ENCODE measurements around the gene DOCK1. TPM values are rescaled to one million over a fixed set of nuclear protein-coding genes. Genes with fewer than 3 reads are reported as not detected.

The DOCK1 gene
- total RNA-seq, 1 donor from 2014 or later, result 52.7 TPM

DNA sequence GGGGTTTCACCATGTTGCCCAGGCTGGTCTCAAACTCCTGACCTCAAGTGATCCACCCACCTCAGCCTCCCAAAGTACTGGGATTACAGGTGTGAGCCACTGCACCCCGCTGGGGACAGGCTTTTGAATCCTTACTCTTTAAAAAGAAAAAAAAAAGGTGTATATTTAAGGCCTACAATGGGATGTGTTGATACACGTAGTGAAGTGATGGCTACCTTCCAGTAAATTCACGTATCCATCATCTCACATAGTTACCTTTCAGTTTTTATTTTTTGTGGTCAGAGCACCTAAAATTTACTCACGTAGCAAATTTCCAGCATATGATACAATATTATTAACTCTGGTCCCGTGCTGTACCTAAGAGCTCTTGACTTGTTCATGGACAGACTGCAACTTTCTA is 410.7 kb downstream of the DOCK1 start:
- H3K9me3 ChIP-seq (ENCODE audit: control insufficient read depth in 3 of 3, low read length in 3 of 3), result no peaks in the 10 kb centered on the region
- H3K9ac ChIP-seq (ENCODE audit: low read depth in 1 of 3, low read length in 3 of 3), result no peak overlapping the region
- H3K27ac ChIP-seq (ENCODE audit: low read depth, low read length), result no peak overlapping the region
- H3K27me3 ChIP-seq (ENCODE audit: control insufficient read depth in 3 of 3, insufficient read depth in 3 of 3, low read length in 3 of 3), result no peaks in the 10 kb centered on the region
- H3K36me3 ChIP-seq (ENCODE audit: control insufficient read depth in 3 of 3, insufficient read depth in 3 of 3, low read length in 3 of 3), result no peaks in the 10 kb centered on the region
- H3K4me1 ChIP-seq (ENCODE audit: control insufficient read depth in 3 of 3, insufficient read depth in 3 of 3, low read length in 3 of 3), result peaks cover 0 to 3% (median 3%) of the 10 kb centered on the region in 3 donors
- H3K4me3 ChIP-seq (ENCODE audit: low read length in 3 of 3), result no peak overlapping the region

DNA sequence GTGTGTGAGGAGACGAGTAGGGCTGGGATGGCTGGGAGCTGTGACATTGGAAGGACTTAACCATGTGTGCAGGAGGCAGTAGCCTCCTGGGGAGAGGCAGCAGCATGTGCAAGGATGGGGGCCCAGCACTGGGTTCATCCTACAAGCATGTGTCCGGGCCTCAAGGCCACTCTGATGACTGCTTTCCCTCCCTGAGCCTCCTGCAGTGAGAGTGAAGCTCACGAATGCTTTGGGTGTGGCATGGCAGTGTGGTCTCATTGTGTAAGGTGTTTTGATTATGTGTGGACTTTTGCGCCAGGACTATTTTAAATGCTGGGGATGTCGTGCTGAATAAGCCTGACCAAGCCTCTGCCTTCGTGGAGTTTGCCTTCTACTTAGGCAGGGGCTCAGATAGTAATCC is 413.2 kb downstream of the DOCK1 start:
- no peak overlapping the region for H3K27ac ChIP-seq (ENCODE audit: low read depth, low read length)
- H3K9me3 ChIP-seq (ENCODE audit: control insufficient read depth in 3 of 3, low read length in 3 of 3), result no peaks in the 10 kb centered on the region
- H3K27me3 ChIP-seq (ENCODE audit: control insufficient read depth in 3 of 3, insufficient read depth in 3 of 3, low read length in 3 of 3), result no peaks in the 10 kb centered on the region
- peaks cover 0 to 3% (median 0%) of the 10 kb centered on the region in 3 donors for H3K4me1 ChIP-seq (ENCODE audit: control insufficient read depth in 3 of 3, insufficient read depth in 3 of 3, low read length in 3 of 3)
- H3K9ac ChIP-seq (ENCODE audit: low read depth in 1 of 3, low read length in 3 of 3), result no peak overlapping the region
- H3K4me3 ChIP-seq (ENCODE audit: low read length in 3 of 3), result no peak overlapping the region
- H3K36me3 ChIP-seq (ENCODE audit: control insufficient read depth in 3 of 3, insufficient read depth in 3 of 3, low read length in 3 of 3), result no peaks in the 10 kb centered on the region

DNA sequence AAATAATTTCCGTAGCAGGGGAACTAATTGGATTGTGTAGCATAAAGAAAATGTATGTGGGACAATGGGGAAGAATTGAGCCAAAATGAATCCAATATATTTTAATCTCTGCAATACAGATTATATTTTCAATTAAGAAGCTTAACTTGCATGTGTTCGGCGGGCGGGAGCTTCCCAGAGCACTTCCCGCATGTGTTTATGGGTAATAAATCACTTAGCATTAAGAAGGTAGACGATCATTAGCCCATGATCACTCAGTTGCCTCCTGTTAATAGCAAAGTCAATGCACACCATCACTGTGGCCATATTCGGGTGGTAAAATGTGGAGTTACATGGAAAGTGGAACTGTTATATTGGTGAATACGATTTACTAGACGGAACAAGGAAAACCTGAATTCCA is 414.0 kb downstream of the DOCK1 start:
- H3K9me3 ChIP-seq (ENCODE audit: control insufficient read depth in 3 of 3, low read length in 3 of 3), result no peaks in the 10 kb centered on the region
- H3K27ac ChIP-seq (ENCODE audit: low read depth, low read length), result no peak overlapping the region
- H3K27me3 ChIP-seq (ENCODE audit: control insufficient read depth in 3 of 3, insufficient read depth in 3 of 3, low read length in 3 of 3), result no peaks in the 10 kb centered on the region
- no peak overlapping the region for H3K9ac ChIP-seq (ENCODE audit: low read depth in 1 of 3, low read length in 3 of 3)
- H3K36me3 ChIP-seq (ENCODE audit: control insufficient read depth in 3 of 3, insufficient read depth in 3 of 3, low read length in 3 of 3), result no peaks in the 10 kb centered on the region
- no peaks in the 10 kb centered on the region for H3K4me1 ChIP-seq (ENCODE audit: control insufficient read depth in 3 of 3, insufficient read depth in 3 of 3, low read length in 3 of 3)
- H3K4me3 ChIP-seq (ENCODE audit: low read length in 3 of 3), result no peak overlapping the region

DNA sequence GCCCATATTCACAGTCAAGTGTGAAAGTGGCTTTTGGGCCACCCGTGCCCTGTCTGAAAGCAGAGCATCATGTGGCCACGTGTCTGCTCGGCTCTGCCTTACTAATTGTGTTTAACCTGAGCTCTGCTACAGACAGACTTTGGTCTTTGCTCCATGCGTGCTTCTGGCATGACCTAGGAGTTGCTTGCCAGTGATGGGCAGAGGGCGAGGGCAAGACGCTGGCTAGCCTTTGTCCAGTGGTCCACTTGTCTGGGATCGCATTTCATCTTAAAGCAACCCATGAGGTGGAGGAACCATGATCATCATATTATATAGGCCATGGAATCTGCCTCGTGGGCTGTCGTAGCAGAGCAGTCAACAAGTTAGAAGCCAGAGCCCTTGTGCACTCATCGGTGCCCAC is 414.5 kb downstream of the DOCK1 start:
- H3K27ac ChIP-seq (ENCODE audit: low read depth, low read length), result no peak overlapping the region
- no peak overlapping the region for H3K9ac ChIP-seq (ENCODE audit: low read depth in 1 of 3, low read length in 3 of 3)
- no peaks in the 10 kb centered on the region for H3K27me3 ChIP-seq (ENCODE audit: control insufficient read depth in 3 of 3, insufficient read depth in 3 of 3, low read length in 3 of 3)
- no peaks in the 10 kb centered on the region for H3K36me3 ChIP-seq (ENCODE audit: control insufficient read depth in 3 of 3, insufficient read depth in 3 of 3, low read length in 3 of 3)
- no peak overlapping the region for H3K4me3 ChIP-seq (ENCODE audit: low read length in 3 of 3)
- H3K4me1 ChIP-seq (ENCODE audit: control insufficient read depth in 3 of 3, insufficient read depth in 3 of 3, low read length in 3 of 3), result no peaks in the 10 kb centered on the region
- no peaks in the 10 kb centered on the region for H3K9me3 ChIP-seq (ENCODE audit: control insufficient read depth in 3 of 3, low read length in 3 of 3)

DNA sequence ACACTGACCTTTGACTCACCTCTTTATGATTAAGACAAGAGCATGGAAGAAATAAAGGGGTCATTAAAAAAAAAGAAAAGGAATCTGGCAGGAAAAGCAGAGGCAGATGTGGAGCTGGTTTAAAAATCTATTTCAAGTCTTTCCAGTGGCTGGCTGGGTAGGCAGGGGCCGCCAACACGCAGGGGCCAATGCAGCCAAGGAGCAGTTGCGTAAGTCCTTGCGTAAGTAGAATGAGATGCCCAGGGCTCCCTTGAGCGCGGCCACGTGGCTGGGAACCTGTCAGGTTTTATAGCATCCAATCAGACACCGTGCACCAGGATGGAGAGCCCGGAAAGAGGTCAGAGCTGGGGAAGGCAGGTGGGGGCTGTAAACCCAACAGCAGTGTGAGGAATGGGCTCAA is 414.9 kb downstream of the DOCK1 start:
- Histone ChIP-seq H3K9ac (ENCODE audit: low read depth in 1 of 3, low read length in 3 of 3) (no peak overlapping the region), H3K27ac (ENCODE audit: low read depth, low read length) (no peak overlapping the region), H3K36me3 (ENCODE audit: control insufficient read depth in 3 of 3, insufficient read depth in 3 of 3, low read length in 3 of 3) (no peaks in the 10 kb centered on the region), H3K9me3 (ENCODE audit: control insufficient read depth in 3 of 3, low read length in 3 of 3) (no peaks in the 10 kb centered on the region), H3K27me3 (ENCODE audit: control insufficient read depth in 3 of 3, insufficient read depth in 3 of 3, low read length in 3 of 3) (no peaks in the 10 kb centered on the region), H3K4me1 (ENCODE audit: control insufficient read depth in 3 of 3, insufficient read depth in 3 of 3, low read length in 3 of 3) (no peaks in the 10 kb centered on the region), H3K4me3 (ENCODE audit: low read length in 3 of 3) (no peak overlapping the region)

DNA sequence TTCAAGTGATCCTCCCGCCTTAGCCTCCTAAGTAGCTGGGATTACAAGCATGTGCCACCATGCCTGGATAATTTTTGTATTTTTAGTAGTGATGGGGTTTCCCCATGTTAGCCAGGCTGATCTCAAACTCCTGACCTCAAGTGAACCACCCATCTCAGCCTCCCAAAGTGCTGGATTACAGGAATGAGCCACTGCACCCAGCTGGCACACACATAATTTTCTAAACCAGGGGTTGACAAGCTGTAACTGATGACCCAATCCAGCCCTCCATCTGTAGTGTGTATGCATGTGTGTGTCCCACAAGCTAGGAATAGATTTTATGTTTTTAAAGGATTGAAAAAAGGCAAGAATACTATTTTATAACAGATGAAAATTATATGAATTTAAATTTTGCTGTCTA is 417.1 kb downstream of the DOCK1 start:
- Histone ChIP-seq H3K27me3 (ENCODE audit: control insufficient read depth in 3 of 3, insufficient read depth in 3 of 3, low read length in 3 of 3) (no peaks in the 10 kb centered on the region), H3K9ac (ENCODE audit: low read depth in 1 of 3, low read length in 3 of 3) (no peak overlapping the region)

DNA sequence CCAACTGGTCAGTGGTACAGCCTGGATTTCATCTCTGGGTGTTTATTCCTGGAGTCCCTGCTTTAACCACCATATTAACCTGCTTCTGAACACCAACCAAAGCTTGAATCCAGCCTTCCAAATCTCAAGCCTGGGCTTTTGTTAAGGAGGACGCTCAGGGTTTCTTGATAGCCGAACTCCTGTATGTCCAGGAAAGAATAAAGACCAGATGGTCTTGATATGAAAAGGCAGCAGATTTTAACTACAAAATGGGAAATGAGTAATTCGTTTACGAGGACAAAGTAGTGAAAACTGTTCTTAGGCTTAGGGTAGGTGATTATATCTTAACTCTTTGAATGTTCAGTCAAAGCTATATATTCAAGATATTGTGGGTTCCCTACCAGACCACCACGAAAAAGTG is 420.3 kb downstream of the DOCK1 start:
- H3K4me1 ChIP-seq (ENCODE audit: control insufficient read depth in 3 of 3, insufficient read depth in 3 of 3, low read length in 3 of 3), result no peaks in the 10 kb centered on the region
- no peak overlapping the region for H3K27ac ChIP-seq (ENCODE audit: low read depth, low read length)
- peaks cover 0 to 4% (median 0%) of the 10 kb centered on the region in 3 donors for H3K27me3 ChIP-seq (ENCODE audit: control insufficient read depth in 3 of 3, insufficient read depth in 3 of 3, low read length in 3 of 3)
- H3K36me3 ChIP-seq (ENCODE audit: control insufficient read depth in 3 of 3, insufficient read depth in 3 of 3, low read length in 3 of 3), result no peaks in the 10 kb centered on the region
- H3K4me3 ChIP-seq (ENCODE audit: low read length in 3 of 3), result no peak overlapping the region
- H3K9ac ChIP-seq (ENCODE audit: low read depth in 1 of 3, low read length in 3 of 3), result no peak overlapping the region
- H3K9me3 ChIP-seq (ENCODE audit: control insufficient read depth in 3 of 3, low read length in 3 of 3), result no peaks in the 10 kb centered on the region

More for the DNA sequence above, 417.1 kb downstream of the DOCK1 start:
- Histone ChIP-seq H3K9me3 (ENCODE audit: control insufficient read depth in 3 of 3, low read length in 3 of 3) (no peaks in the 10 kb centered on the region), H3K4me1 (ENCODE audit: control insufficient read depth in 3 of 3, insufficient read depth in 3 of 3, low read length in 3 of 3) (no peaks in the 10 kb centered on the region), H3K27ac (ENCODE audit: low read depth, low read length) (no peak overlapping the region), H3K4me3 (ENCODE audit: low read length in 3 of 3) (no peak overlapping the region), H3K36me3 (ENCODE audit: control insufficient read depth in 3 of 3, insufficient read depth in 3 of 3, low read length in 3 of 3) (no peaks in the 10 kb centered on the region)

DNA sequence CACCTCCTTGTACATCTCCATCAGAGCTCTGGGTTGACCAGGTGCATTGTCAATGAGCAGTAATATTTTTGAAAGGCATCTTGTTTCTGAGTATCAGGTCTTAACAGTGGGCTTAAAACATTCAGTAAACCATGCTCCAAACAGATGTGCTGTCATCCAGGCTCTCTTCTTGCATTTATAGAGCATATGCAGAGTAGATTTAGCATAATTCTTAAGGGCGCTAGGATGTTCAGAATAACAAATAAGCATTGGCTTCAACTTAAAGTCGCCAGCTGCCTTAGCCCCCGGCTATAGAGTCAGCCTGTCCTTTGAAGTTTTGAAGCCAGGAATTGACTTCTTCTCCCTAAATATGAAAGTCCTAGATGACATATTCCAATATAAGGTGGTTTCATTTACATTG is 421.7 kb downstream of the DOCK1 start:
- H3K4me1 ChIP-seq (ENCODE audit: control insufficient read depth in 3 of 3, insufficient read depth in 3 of 3, low read length in 3 of 3), result no peaks in the 10 kb centered on the region
- H3K36me3 ChIP-seq (ENCODE audit: control insufficient read depth in 3 of 3, insufficient read depth in 3 of 3, low read length in 3 of 3), result no peaks in the 10 kb centered on the region
- no peak overlapping the region for H3K4me3 ChIP-seq (ENCODE audit: low read length in 3 of 3)
- no peaks in the 10 kb centered on the region for H3K9me3 ChIP-seq (ENCODE audit: control insufficient read depth in 3 of 3, low read length in 3 of 3)
- peaks cover 0 to 4% (median 0%) of the 10 kb centered on the region in 3 donors for H3K27me3 ChIP-seq (ENCODE audit: control insufficient read depth in 3 of 3, insufficient read depth in 3 of 3, low read length in 3 of 3)
- H3K27ac ChIP-seq (ENCODE audit: low read depth, low read length), result no peak overlapping the region
- H3K9ac ChIP-seq (ENCODE audit: low read depth in 1 of 3, low read length in 3 of 3), result no peak overlapping the region

DNA sequence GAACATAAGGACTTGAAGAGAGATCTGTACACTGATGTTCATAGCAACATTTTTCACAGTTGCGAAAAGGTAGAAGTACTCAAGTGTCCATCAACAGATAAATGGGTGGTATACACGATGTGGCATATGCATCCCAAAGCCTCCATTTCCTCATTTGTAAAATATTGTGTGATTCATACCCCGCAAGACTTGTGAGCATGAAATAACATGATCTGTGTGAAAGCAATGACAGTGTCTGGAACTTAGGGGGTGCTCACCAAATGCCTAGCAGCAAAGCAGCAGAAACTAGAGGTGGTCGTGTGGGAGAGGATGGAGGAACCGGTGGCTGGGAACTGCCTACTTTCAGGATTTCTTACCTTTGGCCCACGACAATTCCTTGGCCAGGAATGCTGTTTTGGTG is 426.5 kb downstream of the DOCK1 start:
- Histone ChIP-seq H3K9me3 (ENCODE audit: control insufficient read depth in 3 of 3, low read length in 3 of 3) (no peaks in the 10 kb centered on the region), H3K9ac (ENCODE audit: low read depth in 1 of 3, low read length in 3 of 3) (no peak overlapping the region), H3K27me3 (ENCODE audit: control insufficient read depth in 3 of 3, insufficient read depth in 3 of 3, low read length in 3 of 3) (peaks cover 0 to 4% (median 0%) of the 10 kb centered on the region in 3 donors), H3K27ac (ENCODE audit: low read depth, low read length) (no peak overlapping the region), H3K4me3 (ENCODE audit: low read length in 3 of 3) (no peak overlapping the region), H3K36me3 (ENCODE audit: control insufficient read depth in 3 of 3, insufficient read depth in 3 of 3, low read length in 3 of 3) (no peaks in the 10 kb centered on the region), H3K4me1 (ENCODE audit: control insufficient read depth in 3 of 3, insufficient read depth in 3 of 3, low read length in 3 of 3) (no peaks in the 10 kb centered on the region)

DNA sequence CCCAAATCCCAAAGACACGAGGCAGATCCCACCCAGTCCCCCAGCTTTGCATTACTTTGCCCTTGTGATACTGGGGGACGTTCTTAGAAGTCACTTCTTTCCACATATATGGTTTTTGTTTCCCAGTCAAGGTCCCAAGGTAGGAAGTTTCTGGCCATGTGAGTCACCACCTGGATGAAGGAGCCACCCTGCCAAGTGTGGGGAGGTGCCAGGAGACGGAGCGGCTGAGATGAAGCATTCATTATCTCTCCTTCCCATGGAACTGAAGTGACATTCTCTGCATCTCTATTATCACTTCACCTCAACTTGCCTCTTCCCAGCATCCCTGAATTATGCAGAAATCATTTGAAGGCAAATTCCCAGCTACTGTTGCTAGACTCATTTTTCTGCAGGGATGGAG is 427.4 kb downstream of the DOCK1 start:
- Histone ChIP-seq H3K9me3 (ENCODE audit: control insufficient read depth in 3 of 3, low read length in 3 of 3) (no peaks in the 10 kb centered on the region), H3K9ac (ENCODE audit: low read depth in 1 of 3, low read length in 3 of 3) (no peak overlapping the region), H3K27me3 (ENCODE audit: control insufficient read depth in 3 of 3, insufficient read depth in 3 of 3, low read length in 3 of 3) (peaks cover 0 to 4% (median 0%) of the 10 kb centered on the region in 3 donors), H3K4me3 (ENCODE audit: low read length in 3 of 3) (no peak overlapping the region), H3K4me1 (ENCODE audit: control insufficient read depth in 3 of 3, insufficient read depth in 3 of 3, low read length in 3 of 3) (peaks cover 0 to 2% (median 0%) of the 10 kb centered on the region in 3 donors), H3K27ac (ENCODE audit: low read depth, low read length) (no peak overlapping the region), H3K36me3 (ENCODE audit: control insufficient read depth in 3 of 3, insufficient read depth in 3 of 3, low read length in 3 of 3) (no peaks in the 10 kb centered on the region)

DNA sequence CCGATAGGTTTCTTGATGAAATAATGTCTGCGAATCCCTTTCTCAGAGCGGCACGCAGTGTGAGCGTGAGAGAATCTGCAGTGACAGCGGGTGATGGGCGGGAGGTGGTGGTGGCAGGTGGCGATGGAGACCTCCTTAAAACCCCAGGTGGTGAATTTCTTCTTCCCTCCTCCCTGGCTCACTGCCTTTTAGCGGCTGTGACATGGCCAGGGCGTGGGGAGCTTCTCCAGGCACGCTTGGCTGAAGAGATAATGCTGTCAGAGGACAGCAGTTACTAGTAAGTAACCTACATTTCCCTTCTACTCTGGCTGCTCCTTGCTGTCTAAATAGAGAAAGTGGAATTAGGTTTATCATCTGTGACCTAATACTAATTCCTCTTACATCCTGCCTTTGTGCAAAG is 432.6 kb downstream of the DOCK1 start:
- no peaks in the 10 kb centered on the region for H3K9me3 ChIP-seq (ENCODE audit: control insufficient read depth in 3 of 3, low read length in 3 of 3)
- H3K4me3 ChIP-seq (ENCODE audit: low read length in 3 of 3), result no peak overlapping the region
- H3K36me3 ChIP-seq (ENCODE audit: control insufficient read depth in 3 of 3, insufficient read depth in 3 of 3, low read length in 3 of 3), result no peaks in the 10 kb centered on the region
- H3K27ac ChIP-seq (ENCODE audit: low read depth, low read length), result no peak overlapping the region
- H3K9ac ChIP-seq (ENCODE audit: low read depth in 1 of 3, low read length in 3 of 3), result no peak overlapping the region
- peaks cover 0 to 3% (median 3%) of the 10 kb centered on the region in 3 donors for H3K4me1 ChIP-seq (ENCODE audit: control insufficient read depth in 3 of 3, insufficient read depth in 3 of 3, low read length in 3 of 3)
- no peaks in the 10 kb centered on the region for H3K27me3 ChIP-seq (ENCODE audit: control insufficient read depth in 3 of 3, insufficient read depth in 3 of 3, low read length in 3 of 3)
